HG03571 (cell line): ENCODE measurements around the gene CH25H.
A peak's percentile ranks its signal among the peaks of the same experiment; 100 is the strongest.
"Not testable (repeated sequence)": the region's sequence is repeated elsewhere in the genome, so short reads cannot be mapped to it uniquely, and the experiment has no call there.

Source experiments
- ATAC-seq: cut with Tn5 transposase; IDR thresholded peaks from one replicate; pipeline ENCODE4 v1.9.1; 2021; ENCODE audit not compliant: unreplicated experiment

Gene CH25H

GRCh38 chr10:89203237-89203636 is 3.9 kb downstream of the CH25H start:
- no peak for ATAC-seq

GRCh38 chr10:89202033-89202425 is 5.1 kb downstream of the CH25H start:
- ATAC-seq: no peak

- no peak for ATAC-seq
Measured at GRCh38 chr10:89201345-89202032, 5.6 kb downstream of the CH25H start.

GRCh38 chr10:89197473-89197872 is 9.6 kb downstream of the CH25H start:
- ATAC-seq: no peak

- ATAC-seq: not testable (repeated sequence)
Measured at GRCh38 chr10:89191301-89191700, 15.8 kb downstream of the CH25H start.

- ATAC-seq: no peak
Measured at GRCh38 chr10:89189211-89189734, 17.8 kb downstream of the CH25H start.

- ATAC-seq: no peak
Measured at GRCh38 chr10:89185658-89186057, 21.5 kb downstream of the CH25H start.

GRCh38 chr10:89184638-89185037 is 22.5 kb downstream of the CH25H start:
- ATAC-seq: no peak

- no peak for ATAC-seq
Measured at GRCh38 chr10:89183571-89183970, 23.5 kb downstream of the CH25H start.

- no peak for ATAC-seq
Measured at GRCh38 chr10:89182894-89183293, 24.2 kb downstream of the CH25H start.

- no peak for ATAC-seq
Measured at GRCh38 chr10:89175816-89176215, 31.3 kb downstream of the CH25H start.

- ATAC-seq: no peak
Measured at GRCh38 chr10:89173075-89173474, 34.0 kb downstream of the CH25H start.

- ATAC-seq: no peak
Measured at GRCh38 chr10:89171996-89172395, 35.1 kb downstream of the CH25H start.

- ATAC-seq: no peak
Measured at GRCh38 chr10:89171263-89171872, 35.7 kb downstream of the CH25H start.

- ATAC-seq: not testable (repeated sequence)
Measured at GRCh38 chr10:89168354-89168900, 38.7 kb downstream of the CH25H start.

GRCh38 chr10:89167915-89168314 is 39.2 kb downstream of the CH25H start:
- ATAC-seq: no peak

GRCh38 chr10:89165923-89166322 is 41.2 kb downstream of the CH25H start:
- no peak for ATAC-seq

GRCh38 chr10:89164920-89165319 is 42.2 kb downstream of the CH25H start:
- ATAC-seq: no peak

GRCh38 chr10:89164080-89164479 is 43.0 kb downstream of the CH25H start:
- peak; percentile 27 for ATAC-seq

GRCh38 chr10:89163265-89163995 is 43.7 kb downstream of the CH25H start:
- peak; percentile 93 for ATAC-seq

GRCh38 chr10:89162596-89162995 is 44.5 kb downstream of the CH25H start:
- no peak for ATAC-seq

- no peak for ATAC-seq
Measured at GRCh38 chr10:89160339-89160738, 46.8 kb downstream of the CH25H start.
